RWPE1 (cell line): ENCODE measurements around the gene TUNAR.

ENCODE experiments used
- CTCF ChIA-PET: fragments of 350-600 bp; sonication (Branson Sonifier 250); formaldehyde crosslinking; extraction: SDS; loops from one replicate; lab custom pipeline; 2021; lab: Yijun Ruan, JAX
- POLR2A ChIA-PET: fragments of 400-600 bp; formaldehyde crosslinking; extraction: SDS; loops from one replicate; lab custom pipeline; 2020; ENCODE audit warnings: antibody characterized with exemption; ENCODE audit not compliant: low non-redundant PET; lab: Yijun Ruan, JAX
- DNase-seq: peaks from one replicate; pipeline ENCODE4 v3.0.0; 2012; ENCODE audit warnings: low spot score
- H3K27ac ChIP-seq: fragments of 450-650 bp; 2 replicates; pipeline ENCODE4 v1.5.1; 2017
- TF ChIP-seq, protein P1 (sequence below): fragments of 450-650 bp; conservative IDR thresholded peaks from 2 replicates; pipeline ENCODE4 v1.5.1; 2017; ENCODE audit warnings: low read depth, mild to moderate bottlenecking

Gene TUNAR

DNA sequence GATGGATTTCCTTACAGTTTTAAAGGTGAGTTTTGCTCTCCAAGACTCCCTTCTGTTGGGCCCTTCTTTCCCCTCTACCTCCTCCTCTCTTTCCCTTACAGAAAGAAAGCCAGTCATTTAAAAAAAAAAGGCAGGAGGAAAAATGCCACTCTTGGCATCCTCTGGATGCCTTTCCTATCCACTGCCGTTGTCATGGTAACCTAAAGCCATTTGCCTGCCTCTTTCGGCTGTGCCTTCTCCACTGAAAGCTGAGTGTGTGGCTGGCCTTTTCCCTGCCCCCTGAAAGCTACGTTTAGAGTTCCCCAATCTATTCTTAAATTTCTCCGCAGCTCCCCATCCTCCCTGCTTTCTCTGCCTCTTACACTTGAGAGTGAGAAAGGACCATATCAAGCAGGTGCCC lies 67.1 kb downstream of the TUNAR start:
- CTCF ChIA-PET: no interaction called here
- POLR2A ChIA-PET: no interaction called here

DNA sequence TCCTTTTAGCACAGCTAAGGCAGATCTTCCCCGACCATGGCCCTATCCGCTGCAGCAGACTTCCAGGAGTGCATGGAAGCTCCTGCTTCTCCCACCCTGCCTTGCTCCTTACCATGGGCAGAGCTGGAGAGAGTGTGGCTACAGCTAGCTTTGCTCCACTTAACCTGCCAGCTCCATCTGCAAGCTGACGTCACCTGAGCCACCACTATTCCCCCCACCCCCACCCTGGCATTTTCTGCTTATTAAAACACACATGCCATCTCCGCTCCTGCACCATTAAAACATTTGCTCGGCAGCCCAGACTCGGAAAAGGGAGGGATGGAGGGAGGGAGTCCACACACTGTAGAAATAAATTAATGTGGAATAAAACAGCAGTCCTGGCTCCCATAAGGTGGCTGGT lies 67.8 kb downstream of the TUNAR start:
- ChIA-PET POLR2A (no interaction called here), CTCF (interaction anchor here (0.8 kb wide), 1 partner anchor 104 kb away, joined by 3 read pairs; no protein-coding TSS in a partner anchor)
- no peak for DNase-seq
- TF ChIP-seq, protein P1, sequence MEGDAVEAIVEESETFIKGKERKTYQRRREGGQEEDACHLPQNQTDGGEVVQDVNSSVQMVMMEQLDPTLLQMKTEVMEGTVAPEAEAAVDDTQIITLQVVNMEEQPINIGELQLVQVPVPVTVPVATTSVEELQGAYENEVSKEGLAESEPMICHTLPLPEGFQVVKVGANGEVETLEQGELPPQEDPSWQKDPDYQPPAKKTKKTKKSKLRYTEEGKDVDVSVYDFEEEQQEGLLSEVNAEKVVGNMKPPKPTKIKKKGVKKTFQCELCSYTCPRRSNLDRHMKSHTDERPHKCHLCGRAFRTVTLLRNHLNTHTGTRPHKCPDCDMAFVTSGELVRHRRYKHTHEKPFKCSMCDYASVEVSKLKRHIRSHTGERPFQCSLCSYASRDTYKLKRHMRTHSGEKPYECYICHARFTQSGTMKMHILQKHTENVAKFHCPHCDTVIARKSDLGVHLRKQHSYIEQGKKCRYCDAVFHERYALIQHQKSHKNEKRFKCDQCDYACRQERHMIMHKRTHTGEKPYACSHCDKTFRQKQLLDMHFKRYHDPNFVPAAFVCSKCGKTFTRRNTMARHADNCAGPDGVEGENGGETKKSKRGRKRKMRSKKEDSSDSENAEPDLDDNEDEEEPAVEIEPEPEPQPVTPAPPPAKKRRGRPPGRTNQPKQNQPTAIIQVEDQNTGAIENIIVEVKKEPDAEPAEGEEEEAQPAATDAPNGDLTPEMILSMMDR: no peak
- no peak overlapping the region for H3K27ac ChIP-seq

More for the DNA sequence above, 67.1 kb downstream of the TUNAR start:
- TF ChIP-seq, protein P1: no peak
- no peak overlapping the region for H3K27ac ChIP-seq
- no peak for DNase-seq

DNA sequence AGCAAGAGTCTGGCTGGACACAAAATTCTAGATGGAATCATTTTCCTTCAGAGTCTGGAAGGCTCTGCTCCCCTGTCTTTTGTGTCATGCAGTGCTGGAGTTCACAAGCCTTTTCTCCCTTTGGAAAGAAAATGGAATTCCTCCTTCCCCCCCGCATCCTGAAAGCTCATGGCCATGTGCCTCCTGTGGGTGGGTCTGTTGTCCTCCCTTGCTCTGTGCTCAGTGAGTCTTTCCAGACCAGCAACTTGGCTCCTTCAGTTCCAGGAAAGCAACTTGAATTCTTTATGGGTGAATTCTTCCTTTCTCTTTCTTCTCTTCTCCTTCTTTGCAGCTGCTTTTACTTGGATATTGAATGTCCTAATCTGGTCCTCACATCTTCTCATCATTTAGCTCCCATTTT lies 70.2 kb downstream of the TUNAR start:
- ChIA-PET CTCF (interaction anchor here (0.6 kb wide), 1 partner anchor 18 kb away, joined by 4 read pairs; no protein-coding TSS in a partner anchor), POLR2A (no interaction called here)

DNA sequence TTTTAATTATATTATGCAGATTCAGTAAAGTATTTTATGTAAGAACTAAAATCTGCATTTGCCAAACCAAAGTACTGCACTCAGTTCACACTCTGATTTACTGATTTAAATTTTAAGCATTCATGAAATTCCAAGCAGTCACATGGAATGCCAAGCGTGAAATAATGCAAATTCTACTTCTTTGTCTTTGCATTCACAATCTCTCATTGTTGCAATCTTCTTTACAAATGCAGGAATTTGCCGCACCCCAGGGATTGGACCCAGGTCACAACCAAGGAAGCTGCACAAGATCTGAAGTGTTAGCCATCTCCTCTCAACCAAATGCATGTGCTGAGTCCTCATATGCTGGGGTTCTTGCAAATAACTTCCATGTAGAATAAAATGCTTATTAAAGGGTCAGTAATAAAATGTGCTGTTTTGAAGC lies 71.9 kb downstream of the TUNAR start:
- no peak overlapping the region for H3K27ac ChIP-seq
- DNase-seq: no peak
- ChIA-PET POLR2A (no interaction called here), CTCF (interaction anchor here (0.7 to 1.0 kb wide), 2 partner anchors 45 to 323 kb away, joined by 4 to 6 read pairs; no protein-coding TSS in a partner anchor)
- TF ChIP-seq, protein P1: no peak

More for the DNA sequence above, 70.2 kb downstream of the TUNAR start:
- no peak overlapping the region for H3K27ac ChIP-seq
- TF ChIP-seq, protein P1: no peak
- DNase-seq: no peak

DNA sequence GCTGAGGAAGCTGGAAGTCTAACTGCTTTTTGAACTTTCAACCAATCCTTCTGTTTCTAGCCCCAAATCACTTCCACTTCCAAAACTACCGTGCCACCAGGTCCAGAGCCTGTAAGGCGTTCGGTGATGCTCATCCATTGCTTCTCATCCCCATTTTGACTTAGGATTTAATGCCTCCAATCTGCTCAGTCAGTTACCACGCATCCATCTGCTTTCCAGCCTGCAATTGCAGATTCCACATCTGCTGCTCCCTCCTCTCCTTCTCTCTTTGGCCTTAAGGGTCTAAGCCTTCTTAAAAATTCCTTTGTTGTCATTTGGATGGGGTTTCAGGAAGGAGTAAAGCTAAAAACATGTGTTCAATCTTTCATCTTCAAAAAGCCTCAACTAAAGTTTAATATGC lies 74.7 kb downstream of the TUNAR start:
- ChIA-PET CTCF (no interaction called here), POLR2A (no interaction called here)
- DNase-seq: no peak
- TF ChIP-seq, protein P1: no peak
- no peak overlapping the region for H3K27ac ChIP-seq

DNA sequence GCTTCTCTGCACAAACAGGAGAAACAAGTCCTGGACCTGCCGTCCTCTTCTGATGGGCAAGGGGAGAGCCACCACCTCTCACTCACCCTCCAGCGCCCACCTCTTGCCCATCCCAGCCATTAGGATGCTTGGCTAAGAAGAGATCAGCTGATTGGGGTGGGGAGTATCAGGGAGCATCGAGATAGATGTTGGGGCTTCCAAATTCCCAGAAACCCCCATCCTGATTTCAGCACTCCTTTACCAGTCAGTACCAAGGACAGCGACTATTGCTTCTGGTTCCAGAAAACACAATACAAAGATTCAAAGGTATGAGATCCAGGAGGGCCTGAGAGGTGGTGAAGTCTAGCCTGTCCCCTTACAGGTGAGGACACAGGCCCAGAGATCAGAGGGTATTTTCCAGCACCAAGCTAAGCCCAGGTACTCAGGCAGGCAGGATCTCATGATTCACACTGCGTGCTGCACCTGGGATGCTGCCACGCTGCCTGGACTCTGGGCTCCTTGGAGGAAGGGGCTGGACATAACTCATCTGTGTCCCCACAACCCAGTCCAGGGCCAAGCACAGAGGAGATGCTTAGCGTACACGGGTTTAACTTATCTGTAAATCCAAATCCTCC lies 76.6 kb downstream of the TUNAR start:
- no peak overlapping the region for H3K27ac ChIP-seq
- TF ChIP-seq, protein P1: no peak
- CTCF ChIA-PET: interaction anchor here (1.3 kb wide), 1 partner anchor 10 kb away, joined by 4 read pairs; no protein-coding TSS in a partner anchor
- POLR2A ChIA-PET: no interaction called here
- DNase-seq: peak; percentile 13
